Measurements from ENCODE around the gene TM6SF1.
"Not testable (repeated sequence)": the region's sequence is repeated elsewhere in the genome, so short reads cannot be mapped to it uniquely, and the experiment has no call there.

Gene TM6SF1

DNA sequence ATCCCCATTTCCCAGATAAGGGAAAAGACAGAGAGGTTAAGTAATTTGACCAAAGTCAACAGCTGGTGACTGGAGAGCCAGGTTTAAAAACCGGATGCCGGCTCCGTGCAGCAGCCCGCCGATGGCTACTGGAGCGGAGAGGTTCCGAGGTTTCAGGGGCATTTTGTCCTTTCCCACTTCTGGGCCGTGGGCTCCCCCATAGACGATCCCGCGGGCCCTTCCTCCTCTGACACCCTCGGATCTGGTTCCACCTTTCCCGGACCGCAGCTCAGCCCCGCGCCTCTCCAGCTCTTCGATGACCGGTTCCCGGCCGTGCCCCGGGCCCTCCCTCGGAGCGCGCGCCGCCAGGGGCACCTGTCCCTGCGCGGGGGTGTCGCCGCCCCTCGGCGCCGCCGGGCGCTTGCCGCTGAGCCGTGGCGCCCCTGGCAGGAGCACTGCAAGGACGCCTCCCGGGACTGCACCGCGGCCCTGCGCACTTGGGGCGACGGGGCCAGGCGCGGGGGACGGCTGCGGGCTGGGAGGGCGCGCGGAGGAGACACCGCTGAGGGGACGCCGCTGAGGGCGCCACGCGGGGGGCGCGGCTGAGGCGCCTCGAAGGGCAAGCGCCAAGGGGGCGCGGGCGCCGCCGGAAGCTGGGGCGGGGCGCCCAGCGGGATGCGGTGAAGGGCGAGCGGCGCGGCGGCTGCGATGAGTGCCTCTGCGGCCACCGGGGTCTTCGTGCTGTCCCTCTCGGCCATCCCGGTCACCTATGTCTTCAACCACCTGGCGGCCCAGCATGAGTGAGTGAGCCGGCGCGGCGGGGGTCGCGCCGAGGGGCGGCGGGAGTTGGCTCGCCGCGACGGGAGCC, at the start of gene TM6SF1:
Gene TM6SF1 (plus strand): TSS at position 652 of the 847 bp plus-strand sequence. CDS start 36 bp downstream, at position 688.
- no peak for DNase-seq

DNA sequence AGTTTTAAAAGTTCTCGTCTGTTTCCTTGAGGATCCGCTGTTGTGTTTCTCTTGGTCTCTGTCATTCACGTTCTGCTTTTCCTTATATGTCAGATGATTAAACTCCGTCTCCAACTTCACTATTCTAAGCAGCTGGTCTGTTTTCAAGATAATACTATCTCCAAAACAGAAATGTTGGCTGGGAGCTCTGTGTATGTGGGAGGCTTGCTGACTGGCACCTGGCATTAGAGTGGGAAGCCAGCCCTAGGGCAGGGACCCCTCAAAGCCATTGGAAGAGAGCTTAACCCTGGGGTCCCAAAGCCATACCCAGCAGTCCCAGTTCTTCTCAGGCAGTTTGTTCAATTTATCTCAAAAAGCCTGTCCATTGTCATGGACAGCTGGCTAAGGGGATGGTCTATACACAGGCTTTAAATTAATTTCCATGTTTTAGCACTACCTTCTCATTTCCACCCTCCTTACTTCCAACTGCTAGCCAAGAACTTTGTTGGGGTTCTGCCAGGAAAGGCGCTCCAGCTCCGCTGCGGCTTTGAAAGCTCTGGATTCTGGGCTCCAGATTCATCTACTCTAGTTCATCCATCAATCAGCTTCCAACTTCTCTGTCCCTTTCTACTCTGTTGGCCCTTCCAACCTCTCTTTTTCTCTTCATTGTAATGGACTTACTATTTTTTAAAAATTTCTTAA, 49.6 kb upstream of the TM6SF1 start:
- DNase-seq, result no peak

DNA sequence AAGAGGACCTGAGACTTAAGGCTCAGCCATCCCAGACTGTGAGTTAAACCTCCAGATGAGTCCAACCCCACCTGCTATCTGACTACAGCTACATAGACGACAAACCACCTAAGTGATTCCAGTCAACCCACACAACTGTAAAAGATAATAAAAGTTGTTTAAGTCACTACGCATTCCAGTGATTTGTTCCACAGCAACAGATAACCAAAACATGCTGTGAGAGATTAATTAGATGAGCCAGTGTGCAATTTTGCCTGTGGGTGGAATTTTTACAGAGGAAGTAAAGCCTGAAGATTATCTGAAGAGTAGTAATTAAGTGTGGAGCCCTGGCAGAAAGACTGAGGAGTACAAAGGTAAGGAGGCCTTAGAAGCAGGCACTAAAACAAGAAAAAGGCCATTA, 45.8 kb upstream of the TM6SF1 start:
- DNase-seq, result no peak

DNA sequence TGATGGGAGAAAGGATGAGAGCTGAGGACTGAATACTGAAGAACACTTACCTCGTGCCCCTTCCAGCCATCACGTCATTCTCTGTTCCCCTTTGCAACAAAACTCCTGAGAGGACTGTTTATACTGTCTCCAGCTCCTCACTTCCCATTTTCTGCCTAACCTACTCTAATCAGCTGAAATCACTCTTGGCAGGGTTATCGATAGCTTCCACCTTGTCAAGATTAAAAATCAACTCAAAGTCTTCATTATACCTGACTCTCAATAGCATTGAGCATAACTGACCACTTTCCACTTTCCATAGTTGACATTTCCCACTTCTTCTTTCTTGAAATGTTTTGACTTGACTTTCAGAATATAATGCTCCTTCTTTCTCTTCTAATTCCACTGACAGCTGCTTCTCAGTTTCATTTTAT, 44.7 kb upstream of the TM6SF1 start:
- no peak for DNase-seq

DNA sequence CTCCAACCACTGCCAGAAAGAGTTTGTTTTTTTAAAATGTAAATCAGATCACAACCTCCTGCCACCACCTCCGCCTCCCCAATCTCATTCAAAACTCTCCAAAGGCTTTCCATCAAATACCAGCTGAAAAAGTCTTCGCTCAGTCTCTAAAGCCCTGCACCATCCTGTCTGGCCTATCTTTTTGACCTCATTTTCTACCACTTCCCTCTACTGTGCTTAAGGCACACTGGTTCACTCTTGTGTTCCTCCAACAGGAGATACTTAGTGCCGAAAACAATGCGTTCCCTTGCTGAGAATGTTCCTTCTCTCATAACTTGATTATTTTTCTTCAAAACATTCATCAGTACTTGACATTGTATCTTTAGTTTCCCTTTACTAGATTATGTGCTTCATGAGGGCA, 43.9 kb upstream of the TM6SF1 start:
- no peak for DNase-seq

DNA sequence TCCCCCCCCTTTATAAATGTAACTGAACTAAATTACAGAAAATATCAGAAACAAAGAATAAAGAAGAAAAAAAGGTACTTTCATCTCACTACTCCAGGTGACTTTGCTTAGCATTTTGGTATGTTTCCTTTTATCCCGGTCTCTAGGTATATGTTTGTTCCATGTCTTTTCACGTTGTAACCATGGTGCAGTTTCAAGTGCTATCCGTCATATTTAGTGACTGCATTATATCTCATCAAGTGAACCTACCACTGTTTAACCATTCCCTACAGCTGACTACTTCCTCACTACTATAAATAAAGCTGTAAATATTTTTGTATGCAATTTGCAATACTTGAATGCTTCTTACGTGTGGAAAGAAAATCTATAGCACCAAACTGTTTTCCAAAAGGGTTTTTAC, 42.6 kb upstream of the TM6SF1 start:
- no peak for DNase-seq

DNA sequence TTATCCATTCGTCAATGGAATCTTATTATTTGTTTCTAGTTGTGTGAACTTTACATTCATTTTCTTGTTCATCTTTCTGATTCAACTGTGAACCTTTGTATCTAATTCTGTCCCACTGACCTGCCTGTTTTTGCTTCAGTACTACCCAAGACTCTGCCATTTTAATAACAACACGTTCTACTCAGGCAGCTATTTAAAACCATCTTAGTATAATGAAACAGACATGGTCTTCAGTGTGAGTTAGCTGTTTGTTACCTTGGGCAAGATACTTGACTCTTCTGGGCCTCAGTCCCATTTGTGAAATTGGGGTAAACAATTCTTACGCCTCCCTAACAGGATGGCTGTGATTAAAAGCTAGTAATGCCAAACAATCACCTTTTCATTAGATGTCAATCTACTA, 42.0 kb upstream of the TM6SF1 start:
- no peak for DNase-seq

DNA sequence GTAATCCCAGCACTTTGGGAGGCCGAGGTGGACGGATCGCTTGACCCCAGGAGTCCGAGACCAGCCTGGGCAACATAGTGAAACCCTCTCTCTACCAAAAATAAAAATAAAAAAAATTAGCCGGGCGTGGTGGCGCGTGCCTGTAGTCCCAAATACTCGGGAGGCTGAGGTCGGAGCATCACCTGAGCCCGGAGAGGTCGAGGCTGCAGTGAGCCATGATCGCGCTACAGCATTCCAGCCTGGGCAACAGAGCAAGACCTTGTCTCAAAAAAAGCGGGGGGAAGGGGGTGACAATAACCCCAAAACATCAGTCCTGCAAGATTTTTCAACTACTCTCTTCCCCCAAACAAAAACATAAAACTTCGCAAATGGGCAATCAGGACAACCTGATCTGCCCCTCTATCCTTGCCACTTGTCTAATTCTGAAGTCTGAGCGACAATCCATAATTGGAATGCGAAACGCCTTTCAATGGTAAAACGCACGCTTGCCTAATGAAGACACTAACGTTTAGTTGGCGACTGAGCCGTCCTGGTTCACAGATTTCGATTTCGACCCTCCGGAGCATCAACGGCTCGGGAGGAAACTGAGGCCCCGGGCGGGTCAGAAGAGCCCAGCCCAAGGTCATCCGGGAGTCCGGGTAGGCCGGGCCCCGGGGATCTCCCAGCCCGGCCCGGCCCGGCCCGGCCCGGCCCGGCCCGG, 41.3 kb upstream of the TM6SF1 start:
- DNase-seq, result no peak

DNA sequence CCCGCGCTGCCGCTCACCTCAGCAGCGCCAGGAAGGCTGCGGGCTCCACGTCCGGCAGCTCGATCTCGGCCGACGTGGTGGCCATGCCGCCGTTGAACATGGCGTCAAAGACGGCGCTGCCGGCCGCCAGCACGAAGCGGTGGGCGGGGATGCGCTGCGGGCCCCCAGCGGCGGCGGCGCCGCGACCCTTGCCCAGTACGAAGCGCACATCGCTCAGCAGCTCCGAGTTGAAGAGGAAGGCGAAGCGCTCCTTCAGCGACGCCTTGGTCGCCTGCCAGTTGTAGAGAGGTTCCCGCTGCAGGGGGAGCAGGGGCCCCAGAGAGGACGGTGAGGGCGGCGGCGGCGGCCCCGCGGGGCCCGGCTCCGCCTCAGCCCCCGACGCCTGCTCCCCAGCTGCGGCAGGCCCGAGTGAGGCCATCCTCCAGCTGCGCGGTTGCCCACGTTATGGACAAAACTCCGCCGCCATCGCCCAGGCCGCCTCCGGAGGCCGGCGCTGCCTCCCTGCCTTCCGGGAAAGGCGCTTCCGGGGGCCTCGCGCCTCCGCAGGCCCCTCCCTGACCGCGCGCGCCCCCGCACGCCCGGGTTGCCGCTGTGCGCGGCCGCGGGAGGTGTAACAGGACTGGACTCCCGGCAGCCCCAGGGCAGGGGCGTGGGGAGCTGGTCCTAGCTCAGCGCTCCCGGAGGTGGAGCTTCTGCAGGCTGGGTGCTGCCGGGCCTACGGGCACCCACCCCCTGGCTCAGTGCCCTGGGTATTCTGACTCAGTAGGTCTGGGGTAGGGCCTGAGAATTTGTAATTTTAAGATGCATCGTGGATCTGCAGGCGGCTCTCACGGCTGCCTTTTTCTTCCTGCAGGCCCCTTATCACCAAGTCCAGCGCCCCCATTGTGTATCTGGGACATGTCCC, 40.5 kb upstream of the TM6SF1 start, which contains the start of gene BTBD1:
Gene BTBD1 (minus strand): TSS at position 519 of the 904 bp plus-strand sequence. CDS start 101 bp downstream, at position 418.
- DNase-seq, result peak; percentile 86

DNA sequence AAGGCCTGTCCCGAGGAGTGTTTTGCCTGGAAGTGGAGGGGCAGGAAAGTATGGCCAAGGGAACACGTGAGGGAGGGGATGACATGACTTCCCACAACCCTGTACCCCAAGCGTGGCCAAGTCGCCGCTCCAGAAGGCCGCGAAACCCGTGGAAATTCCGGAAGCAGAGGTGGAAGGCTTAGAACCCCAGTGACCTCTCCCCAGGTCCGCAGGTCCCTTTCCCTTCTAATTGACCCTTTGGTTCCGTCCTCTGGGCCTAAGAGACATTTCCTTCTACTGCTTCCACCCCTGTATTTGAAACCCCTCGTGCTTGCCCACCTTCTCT, 39.8 kb upstream of the TM6SF1 start:
- no peak for DNase-seq

DNA sequence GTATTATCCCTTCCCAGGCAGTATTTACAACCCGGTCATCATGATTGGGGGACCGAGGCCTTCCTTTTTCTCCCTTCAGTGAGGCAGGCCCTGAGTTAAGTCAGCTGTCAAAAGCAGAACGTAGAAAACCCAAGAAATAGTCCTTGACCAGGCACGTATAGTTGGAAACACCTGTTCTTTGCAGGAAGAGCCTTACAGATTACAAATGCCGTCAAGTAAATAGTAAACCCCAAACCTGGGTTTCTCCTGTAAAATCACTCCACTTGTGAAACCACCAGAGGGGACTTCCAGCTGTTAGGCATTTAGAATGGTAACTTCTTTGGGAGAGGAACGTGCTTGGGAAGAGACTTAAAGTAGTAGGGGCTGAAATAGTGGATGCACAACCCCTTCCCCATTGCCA, 39.4 kb upstream of the TM6SF1 start:
- no peak for DNase-seq

DNA sequence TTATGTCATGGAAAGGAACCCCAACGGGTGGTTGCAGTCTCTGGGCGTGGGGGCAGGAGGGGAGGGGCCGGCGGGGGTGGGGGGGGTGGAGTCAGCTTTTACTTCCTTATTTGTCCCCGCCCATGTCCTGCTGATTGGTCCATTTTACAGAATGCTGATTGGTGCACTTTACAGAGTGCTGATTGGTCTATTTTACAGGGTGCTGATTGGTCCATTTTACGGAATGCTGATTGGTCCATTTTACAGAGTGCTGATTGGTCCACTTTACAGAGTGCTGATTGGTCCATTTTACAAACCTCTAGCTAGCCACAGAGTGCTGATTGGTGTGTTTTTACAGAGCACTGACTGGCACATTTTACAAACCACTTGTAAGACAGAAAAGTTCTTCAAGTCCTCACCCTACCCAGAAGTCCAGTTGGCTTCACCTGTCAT, 38.2 kb upstream of the TM6SF1 start:
- DNase-seq, result peak; percentile 39

DNA sequence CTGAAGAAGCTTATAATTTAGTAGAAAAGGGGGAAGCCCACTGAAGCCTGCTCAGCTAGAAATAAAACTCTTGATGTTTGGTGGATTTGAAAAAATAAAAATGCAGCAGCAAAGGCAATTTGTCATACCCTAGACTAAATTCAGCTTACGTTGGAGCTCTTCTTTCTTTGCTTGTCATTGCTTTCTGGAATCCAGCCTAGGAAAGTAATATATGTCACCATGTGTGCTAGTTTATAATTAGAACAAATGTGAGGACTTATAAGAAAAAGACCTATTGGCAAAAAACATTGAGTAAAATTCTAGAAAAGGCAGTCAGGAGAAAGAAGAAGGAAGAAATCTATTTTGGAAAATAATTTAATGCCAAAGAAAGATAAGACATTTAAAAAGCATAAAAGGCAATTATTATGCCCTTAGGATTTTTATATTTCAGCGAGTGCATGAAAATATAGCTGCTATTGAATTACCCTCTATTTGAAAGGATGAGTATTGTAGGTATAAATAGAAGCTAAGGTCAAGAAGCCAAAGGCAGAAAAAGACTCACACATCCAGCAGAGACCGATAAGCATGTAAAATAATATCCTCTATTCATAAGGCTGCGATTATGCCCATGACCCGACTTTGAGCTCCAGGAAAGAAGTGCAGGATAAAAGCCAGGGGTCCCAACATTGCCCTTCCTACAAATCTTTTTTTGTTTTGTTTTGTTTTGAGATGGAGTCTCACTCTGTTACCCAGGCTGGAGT, 29.8 kb upstream of the TM6SF1 start:
- DNase-seq, result no peak

DNA sequence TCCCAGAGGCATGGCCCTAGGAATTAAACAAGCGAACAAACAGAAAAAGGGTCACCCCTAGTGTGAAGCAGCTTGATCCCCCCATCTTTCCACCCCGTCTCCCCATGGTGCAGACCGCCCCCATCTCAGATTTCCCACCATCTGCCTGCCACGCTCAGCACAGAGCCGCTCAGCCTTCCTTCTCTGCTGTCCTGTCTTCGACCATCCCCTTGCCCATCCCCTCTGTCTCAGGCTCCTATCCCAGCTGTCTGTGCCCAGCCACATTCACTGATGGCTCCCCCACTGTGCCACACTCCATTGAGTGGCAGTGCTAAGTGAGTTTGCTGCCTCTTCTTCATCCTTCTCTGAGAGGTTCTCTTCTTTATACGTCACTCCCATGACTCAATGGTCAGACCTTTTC, 28.7 kb upstream of the TM6SF1 start:
- no peak for DNase-seq

DNA sequence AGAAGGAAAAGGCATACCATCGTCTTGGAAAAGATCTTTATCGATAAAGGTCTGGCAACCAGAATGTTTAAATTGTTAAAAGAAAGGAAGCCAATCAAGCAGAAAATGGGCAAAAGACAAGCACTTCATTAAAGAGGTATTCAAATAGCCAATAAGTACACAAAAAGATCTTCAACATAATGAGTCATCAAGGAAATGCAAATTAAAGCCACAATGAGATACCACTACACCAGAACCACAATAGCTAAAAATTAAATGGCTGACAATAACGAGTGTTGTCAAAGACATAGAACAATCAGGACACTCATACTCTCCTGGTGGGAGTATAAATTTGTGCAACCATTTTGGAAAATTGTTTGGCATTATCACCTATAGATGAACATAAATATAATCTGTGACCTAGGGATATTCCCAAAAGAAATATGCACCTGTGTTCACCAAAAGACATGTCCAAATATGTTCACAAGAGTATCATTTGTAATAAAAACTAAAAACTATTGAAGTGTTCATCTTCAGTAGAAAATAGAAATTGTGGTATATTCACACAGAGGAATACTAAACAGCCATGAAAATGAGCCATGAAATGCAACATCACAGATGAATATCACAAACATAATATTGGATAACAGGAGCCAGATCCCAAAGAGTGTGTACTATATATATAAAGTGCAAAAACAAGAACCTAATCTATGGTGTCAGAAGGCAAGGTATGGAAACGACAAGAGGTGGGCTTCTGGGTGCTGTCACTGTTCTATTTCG, 26.0 kb upstream of the TM6SF1 start:
- no peak for DNase-seq

DNA sequence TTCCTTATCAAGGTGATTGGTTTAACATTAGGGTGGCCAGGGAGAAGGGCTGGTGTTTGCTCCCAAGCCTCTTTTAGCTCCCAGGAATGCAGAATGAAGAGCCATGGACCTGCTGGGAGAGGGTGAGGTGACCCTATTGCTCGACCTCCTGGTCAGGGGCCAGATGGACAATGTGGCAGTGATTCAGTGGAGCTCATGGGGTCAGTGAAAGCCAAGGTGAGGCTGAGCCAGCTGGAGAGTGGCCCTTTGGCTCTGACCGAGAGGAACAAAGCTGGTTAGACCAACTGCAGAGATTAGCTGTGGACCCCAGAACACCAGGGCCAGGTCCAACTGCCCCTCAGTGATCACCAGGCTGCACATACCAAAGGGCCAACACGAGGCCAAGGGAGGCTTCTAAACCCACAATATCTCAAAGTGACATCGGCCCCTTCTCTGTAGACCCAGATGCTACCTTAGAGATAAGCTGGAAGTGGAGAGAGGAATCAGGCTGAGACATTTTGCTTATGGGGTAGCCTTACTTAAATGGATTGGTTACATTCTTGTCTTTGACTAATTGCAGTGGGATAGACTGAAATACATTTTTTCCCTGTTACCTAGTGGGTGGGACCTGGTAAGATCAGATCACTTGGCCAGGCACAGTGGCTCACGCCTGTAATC, 24.6 kb upstream of the TM6SF1 start:
- no peak for DNase-seq

DNA sequence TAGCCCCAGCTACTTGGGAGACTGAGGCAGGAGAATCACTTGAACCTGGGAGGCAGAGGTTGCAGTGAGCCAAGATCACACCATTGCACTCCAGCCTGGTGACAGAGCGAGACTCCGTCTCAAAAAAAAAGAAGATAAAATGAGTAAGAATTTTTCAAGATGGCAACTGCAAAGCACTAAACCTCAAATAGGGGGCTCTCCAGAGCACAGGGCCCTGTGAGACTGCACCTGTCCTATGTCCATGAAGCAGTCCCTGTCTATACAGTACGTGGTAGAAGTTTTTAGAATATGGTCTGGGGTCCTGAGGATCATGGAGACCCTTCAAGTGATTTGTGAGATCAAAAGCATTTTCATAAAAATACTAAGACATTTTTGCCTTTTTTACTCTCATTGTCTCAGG, 22.0 kb upstream of the TM6SF1 start:
- DNase-seq, result not testable (repeated sequence)

DNA sequence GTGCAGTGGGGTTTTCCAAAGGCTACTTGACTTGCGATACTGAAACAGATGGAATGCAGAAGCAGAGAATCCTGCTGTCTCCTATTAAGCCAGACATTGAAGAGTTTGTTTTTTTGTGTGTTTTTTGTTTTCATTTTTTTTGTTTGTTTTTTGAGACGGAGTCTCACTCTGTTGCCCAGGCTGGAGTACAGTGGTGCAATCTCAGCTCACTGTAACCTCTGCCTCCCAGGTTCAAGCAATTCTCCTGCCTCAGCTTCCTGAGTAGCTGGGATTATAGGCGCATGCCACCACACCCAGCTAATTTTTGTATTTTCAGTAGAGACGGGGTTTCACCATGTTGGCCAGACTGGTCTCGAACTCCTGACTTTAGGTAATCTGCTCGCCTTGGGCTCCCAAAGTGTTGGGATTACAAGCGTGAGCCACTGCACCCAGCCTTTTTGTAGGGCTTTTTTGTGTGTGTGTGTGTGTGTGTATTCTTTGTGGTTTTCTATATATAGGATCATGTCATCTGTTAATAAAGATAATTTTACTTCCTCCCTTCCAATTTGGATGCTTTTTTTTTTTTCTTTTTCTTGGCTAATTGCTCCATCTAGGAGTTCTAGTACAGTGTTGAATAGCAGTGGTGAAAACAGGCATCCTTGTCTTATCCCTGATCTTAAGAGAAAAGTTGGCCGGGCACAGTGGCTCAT, 21.4 kb upstream of the TM6SF1 start:
- not testable (repeated sequence) for DNase-seq

DNA sequence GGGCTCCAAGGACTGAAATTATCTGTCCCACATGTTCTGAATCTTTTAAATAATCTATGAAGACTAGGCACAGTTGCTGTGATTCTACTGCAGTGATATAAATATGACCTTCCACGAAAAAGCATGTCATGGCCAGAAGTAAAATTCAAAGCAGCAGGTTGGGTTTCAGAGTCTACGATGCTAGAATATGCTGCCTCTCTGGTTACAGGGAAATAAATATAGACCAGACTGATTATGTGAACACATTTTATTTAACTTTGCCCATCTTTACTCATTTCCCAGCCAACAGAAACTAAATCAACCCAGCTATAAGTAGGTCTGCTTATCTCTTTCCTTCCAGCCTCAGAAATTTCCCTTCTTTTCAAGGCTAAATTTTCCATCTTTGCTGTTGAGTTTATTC, 19.9 kb upstream of the TM6SF1 start:
- DNase-seq, result no peak

DNA sequence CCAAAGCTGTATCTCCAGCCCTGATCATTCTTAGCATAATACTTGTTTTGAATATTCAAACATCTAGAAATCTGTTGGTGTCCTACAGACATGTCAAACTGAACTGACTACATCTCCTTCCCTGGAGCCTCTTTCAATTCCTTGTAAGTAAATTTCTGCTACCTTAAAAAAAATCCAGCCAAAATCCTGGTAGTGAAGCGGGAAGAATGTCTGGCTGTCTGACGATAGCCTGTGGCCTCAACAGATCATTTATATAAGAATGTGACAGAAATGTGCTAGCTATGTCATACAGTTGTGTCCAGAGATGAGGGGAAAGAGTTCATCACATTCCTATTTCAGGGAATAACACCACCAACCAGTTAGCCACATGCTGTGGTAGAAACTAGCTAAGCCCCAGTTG, 18.6 kb upstream of the TM6SF1 start:
- no peak for DNase-seq

All from CD4-positive, alpha-beta T cell treated with Interleukin-6 for 4 hours (primary cell).